HepG2 (cell line): ENCODE data around the gene TNFAIP3. TPM values are rescaled to one million over a fixed set of nuclear protein-coding genes. Genes with fewer than 3 reads are reported as not detected.

Source experiments
- FOSL1 ChIP-seq: sonication (generic); formaldehyde crosslinking; IDR thresholded peaks from 2 replicates; pipeline ENCODE4 v1.9.0; 2021; ENCODE audit warnings: missing genetic modification reagents, borderline replicate concordance
- FOXA3 ChIP-seq: IDR thresholded peaks from 2 replicates; pipeline ENCODE4 v1.6.1; 2016; ENCODE audit warnings: missing genetic modification reagents, missing compliant biosample characterization
- GATAD2A ChIP-seq: IDR thresholded peaks from 2 replicates; pipeline ENCODE4 v1.6.1; 2016
- HMG20A ChIP-seq: IDR thresholded peaks from 2 replicates; pipeline ENCODE4 v1.6.1; 2016; ENCODE audit warnings: borderline replicate concordance
- HOXA5 ChIP-seq: sonication (generic); formaldehyde crosslinking; IDR thresholded peaks from 2 replicates; pipeline ENCODE4 v1.4.0; 2020; ENCODE audit warnings: missing genetic modification reagents
- JUN ChIP-seq: sonication (generic); formaldehyde crosslinking; IDR thresholded peaks from 2 replicates; pipeline ENCODE4 v1.4.0; 2020; ENCODE audit warnings: mild to moderate bottlenecking, missing genetic modification reagents
- JUND ChIP-seq: sonication (generic); formaldehyde crosslinking; IDR thresholded peaks from 2 replicates; pipeline ENCODE4 v1.8.0; 2022; ENCODE audit warnings: mild to moderate bottlenecking, missing genetic modification reagents
- KLF15 ChIP-seq: sonication (generic); formaldehyde crosslinking; IDR thresholded peaks from 2 replicates; pipeline ENCODE4 v1.8.1; 2023; ENCODE audit warnings: borderline replicate concordance, mild to moderate bottlenecking, inconsistent platforms, missing genetic modification reagents, mixed read lengths
- MIER2 ChIP-seq: IDR thresholded peaks from 2 replicates; pipeline ENCODE4 v1.6.1; 2016; ENCODE audit warnings: missing biosample characterization, missing genetic modification reagents
- NCOA2 ChIP-seq: sonication (generic); formaldehyde crosslinking; IDR thresholded peaks from 2 replicates; pipeline ENCODE4 v1.8.0; 2022; ENCODE audit warnings: inconsistent platforms
- NR2F6 ChIP-seq, 2 experiments: IDR thresholded peaks; 2 replicates each; pipeline ENCODE4 v1.6.1; 2016; ENCODE audit warnings: antibody characterized with exemption in 1 of 2, mild to moderate bottlenecking in 1 of 2
- RXRB ChIP-seq: IDR thresholded peaks from 2 replicates; pipeline ENCODE4 v1.6.1; 2016; ENCODE audit warnings: borderline replicate concordance, missing genetic modification reagents, missing compliant biosample characterization
- SOX13 ChIP-seq, 3 experiments: fragments of 450-650 bp in 1 of 3; sonication (generic) in 1 of 3; formaldehyde crosslinking in 1 of 3; IDR thresholded peaks in 2 of 3; conservative IDR thresholded peaks in 1 of 3; 2 replicates each; pipeline versions ENCODE4 v1.5.0 to v1.6.1; 2016 to 2020; ENCODE audit warnings: antibody characterized with exemption in 1 of 3, mild to moderate bottlenecking in 1 of 3, missing compliant biosample characterization in 1 of 3, missing genetic modification reagents in 1 of 3, moderate library complexity in 1 of 3
- ZNF577 ChIP-seq: sonication (generic); formaldehyde crosslinking; IDR thresholded peaks from 2 replicates; pipeline ENCODE4 v1.4.0; 2020; ENCODE audit warnings: mild to moderate bottlenecking, low read depth, missing genetic modification reagents, borderline replicate concordance
- polyA plus RNA-seq, 8 experiments: library from polyadenylated mRNA; depleted of rRNA in 3 of 8; stranded (reverse) in 7 of 8; unstranded in 1 of 8; fragments of >200 nt; fragmentation: Illumina TruSeq in 4 of 8; extraction: Trizol in 4 of 8; gene quantifications; 2 replicates each; pipeline versions ENCODE4 v1.2.1 to v1.2.3, GENCODE V29; 2011 to 2016; ENCODE audit warnings: low read depth in 4 of 8, missing spikeins in 1 of 8, mixed read lengths in 1 of 8; ENCODE audit not compliant: insufficient read depth in 1 of 8
- total RNA-seq, 5 experiments: library from RNA; depleted of rRNA; stranded (reverse); fragments of >200 nt; fragmentation: Illumina TruSeq; extraction: Trizol; gene quantifications; 2 replicates each; pipeline ENCODE4 v1.2.3, GENCODE V29; 2016; ENCODE audit warnings: low read depth in 1 of 5
- TF ChIP-seq, protein P1 (sequence below): IDR thresholded peaks from 2 replicates; pipeline ENCODE4 v1.6.1; 2016; ENCODE audit warnings: low read depth
- TF ChIP-seq, protein P2 (sequence below): sonication (generic); formaldehyde crosslinking; conservative IDR thresholded peaks from 2 replicates; pipeline ENCODE4 v1.8.1; 2023; ENCODE audit warnings: missing genetic modification reagents
- TF ChIP-seq, protein P3 (sequence below): IDR thresholded peaks from 2 replicates; pipeline ENCODE4 v1.6.1; 2012; ENCODE audit warnings: low read depth, low read length, improper control_type of control experiment
- TF ChIP-seq, protein P4 (sequence below): sonication (generic); IDR thresholded peaks from 2 replicates; pipeline ENCODE4 v1.6.1; 2016; ENCODE audit warnings: low read depth, borderline replicate concordance
- TF ChIP-seq, protein P5 (sequence below): sonication (generic); formaldehyde crosslinking; IDR thresholded peaks from 2 replicates; pipeline ENCODE4 v1.5.1; 2020; ENCODE audit warnings: mild to moderate bottlenecking, missing genetic modification reagents, borderline replicate concordance

The TNFAIP3 gene
- total and polyA plus RNA-seq, 2 of the 13 experiments (the other 11 are each of a cell fraction or from before 2014, with no cell fraction given) = 28.2 to 47.1 TPM

- TF ChIP-seq ZNF577 (CRISPR knock-in tag) (no peak), JUN (CRISPR knock-in tag) (no peak), MIER2 (CRISPR knock-in tag) (no peak), GATAD2A (CRISPR knock-in tag) (peak; percentile 33; the same call in 1 of the 2 replicates), RXRB (CRISPR knock-in tag) (peak; percentile 82), FOXA3 (peak; percentile 73), HOXA5 (0 out of 2 replicates have a peak, but pooled peaks have one; percentile 42), JUND (CRISPR knock-in tag) (no peak), FOSL1 (no peak), NCOA2 (peak; percentile 58), KLF15 (CRISPR knock-in tag) (no peak), SOX13 (IDR thresholded peaks at IDR 0.05) (no peak), SOX13 (CRISPR knock-in tag; conservative IDR thresholded peaks at IDR 0.05 in 1 of 2, IDR thresholded peaks at IDR 0.05 in 1 of 2) (peak in 1 of 2 experiments; percentile 50; a peak in 1 of 4 replicates), HMG20A (CRISPR knock-in tag) (peak; percentile 55; the same call in 1 of the 2 replicates), NR2F6 (IDR thresholded peaks at IDR 0.05) (0 out of 2 replicates have a peak, but pooled peaks have one; percentile 19), NR2F6 (CRISPR knock-in tag; IDR thresholded peaks at IDR 0.05) (0 out of 2 replicates have a peak, but pooled peaks have one; percentile 28)
- TF ChIP-seq, protein P1, sequence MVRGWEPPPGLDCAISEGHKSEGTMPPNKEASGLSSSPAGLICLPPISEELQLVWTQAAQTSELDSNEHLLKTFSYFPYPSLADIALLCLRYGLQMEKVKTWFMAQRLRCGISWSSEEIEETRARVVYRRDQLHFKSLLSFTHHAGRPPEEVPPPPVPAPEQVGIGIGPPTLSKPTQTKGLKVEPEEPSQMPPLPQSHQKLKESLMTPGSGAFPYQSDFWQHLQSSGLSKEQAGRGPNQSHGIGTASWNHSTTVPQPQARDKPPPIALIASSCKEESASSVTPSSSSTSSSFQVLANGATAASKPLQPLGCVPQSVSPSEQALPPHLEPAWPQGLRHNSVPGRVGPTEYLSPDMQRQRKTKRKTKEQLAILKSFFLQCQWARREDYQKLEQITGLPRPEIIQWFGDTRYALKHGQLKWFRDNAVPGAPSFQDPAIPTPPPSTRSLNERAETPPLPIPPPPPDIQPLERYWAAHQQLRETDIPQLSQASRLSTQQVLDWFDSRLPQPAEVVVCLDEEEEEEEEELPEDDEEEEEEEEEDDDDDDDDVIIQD (CRISPR knock-in tag) = peak; percentile 85
- TF ChIP-seq, protein P2, sequence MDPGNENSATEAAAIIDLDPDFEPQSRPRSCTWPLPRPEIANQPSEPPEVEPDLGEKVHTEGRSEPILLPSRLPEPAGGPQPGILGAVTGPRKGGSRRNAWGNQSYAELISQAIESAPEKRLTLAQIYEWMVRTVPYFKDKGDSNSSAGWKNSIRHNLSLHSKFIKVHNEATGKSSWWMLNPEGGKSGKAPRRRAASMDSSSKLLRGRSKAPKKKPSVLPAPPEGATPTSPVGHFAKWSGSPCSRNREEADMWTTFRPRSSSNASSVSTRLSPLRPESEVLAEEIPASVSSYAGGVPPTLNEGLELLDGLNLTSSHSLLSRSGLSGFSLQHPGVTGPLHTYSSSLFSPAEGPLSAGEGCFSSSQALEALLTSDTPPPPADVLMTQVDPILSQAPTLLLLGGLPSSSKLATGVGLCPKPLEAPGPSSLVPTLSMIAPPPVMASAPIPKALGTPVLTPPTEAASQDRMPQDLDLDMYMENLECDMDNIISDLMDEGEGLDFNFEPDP (CRISPR knock-in tag) = no peak
- TF ChIP-seq, protein P3, sequence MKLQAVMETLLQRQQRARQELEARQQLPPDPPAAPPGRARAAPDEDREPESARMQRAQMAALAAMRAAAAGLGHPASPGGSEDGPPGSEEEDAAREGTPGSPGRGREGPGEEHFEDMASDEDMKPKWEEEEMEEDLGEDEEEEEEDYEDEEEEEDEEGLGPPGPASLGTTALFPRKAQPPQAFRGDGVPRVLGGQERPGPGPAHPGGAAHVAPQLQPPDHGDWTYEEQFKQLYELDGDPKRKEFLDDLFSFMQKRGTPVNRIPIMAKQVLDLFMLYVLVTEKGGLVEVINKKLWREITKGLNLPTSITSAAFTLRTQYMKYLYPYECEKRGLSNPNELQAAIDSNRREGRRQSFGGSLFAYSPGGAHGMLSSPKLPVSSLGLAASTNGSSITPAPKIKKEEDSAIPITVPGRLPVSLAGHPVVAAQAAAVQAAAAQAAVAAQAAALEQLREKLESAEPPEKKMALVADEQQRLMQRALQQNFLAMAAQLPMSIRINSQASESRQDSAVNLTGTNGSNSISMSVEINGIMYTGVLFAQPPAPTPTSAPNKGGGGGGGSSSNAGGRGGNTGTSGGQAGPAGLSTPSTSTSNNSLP = 0 out of 2 replicates have a peak, but pooled peaks have one; percentile 39
- TF ChIP-seq, protein P4, sequence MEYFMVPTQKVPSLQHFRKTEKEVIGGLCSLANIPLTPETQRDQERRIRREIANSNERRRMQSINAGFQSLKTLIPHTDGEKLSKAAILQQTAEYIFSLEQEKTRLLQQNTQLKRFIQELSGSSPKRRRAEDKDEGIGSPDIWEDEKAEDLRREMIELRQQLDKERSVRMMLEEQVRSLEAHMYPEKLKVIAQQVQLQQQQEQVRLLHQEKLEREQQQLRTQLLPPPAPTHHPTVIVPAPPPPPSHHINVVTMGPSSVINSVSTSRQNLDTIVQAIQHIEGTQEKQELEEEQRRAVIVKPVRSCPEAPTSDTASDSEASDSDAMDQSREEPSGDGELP = peak; percentile 11; the same call in 1 of the 2 replicates
- TF ChIP-seq, protein P5, sequence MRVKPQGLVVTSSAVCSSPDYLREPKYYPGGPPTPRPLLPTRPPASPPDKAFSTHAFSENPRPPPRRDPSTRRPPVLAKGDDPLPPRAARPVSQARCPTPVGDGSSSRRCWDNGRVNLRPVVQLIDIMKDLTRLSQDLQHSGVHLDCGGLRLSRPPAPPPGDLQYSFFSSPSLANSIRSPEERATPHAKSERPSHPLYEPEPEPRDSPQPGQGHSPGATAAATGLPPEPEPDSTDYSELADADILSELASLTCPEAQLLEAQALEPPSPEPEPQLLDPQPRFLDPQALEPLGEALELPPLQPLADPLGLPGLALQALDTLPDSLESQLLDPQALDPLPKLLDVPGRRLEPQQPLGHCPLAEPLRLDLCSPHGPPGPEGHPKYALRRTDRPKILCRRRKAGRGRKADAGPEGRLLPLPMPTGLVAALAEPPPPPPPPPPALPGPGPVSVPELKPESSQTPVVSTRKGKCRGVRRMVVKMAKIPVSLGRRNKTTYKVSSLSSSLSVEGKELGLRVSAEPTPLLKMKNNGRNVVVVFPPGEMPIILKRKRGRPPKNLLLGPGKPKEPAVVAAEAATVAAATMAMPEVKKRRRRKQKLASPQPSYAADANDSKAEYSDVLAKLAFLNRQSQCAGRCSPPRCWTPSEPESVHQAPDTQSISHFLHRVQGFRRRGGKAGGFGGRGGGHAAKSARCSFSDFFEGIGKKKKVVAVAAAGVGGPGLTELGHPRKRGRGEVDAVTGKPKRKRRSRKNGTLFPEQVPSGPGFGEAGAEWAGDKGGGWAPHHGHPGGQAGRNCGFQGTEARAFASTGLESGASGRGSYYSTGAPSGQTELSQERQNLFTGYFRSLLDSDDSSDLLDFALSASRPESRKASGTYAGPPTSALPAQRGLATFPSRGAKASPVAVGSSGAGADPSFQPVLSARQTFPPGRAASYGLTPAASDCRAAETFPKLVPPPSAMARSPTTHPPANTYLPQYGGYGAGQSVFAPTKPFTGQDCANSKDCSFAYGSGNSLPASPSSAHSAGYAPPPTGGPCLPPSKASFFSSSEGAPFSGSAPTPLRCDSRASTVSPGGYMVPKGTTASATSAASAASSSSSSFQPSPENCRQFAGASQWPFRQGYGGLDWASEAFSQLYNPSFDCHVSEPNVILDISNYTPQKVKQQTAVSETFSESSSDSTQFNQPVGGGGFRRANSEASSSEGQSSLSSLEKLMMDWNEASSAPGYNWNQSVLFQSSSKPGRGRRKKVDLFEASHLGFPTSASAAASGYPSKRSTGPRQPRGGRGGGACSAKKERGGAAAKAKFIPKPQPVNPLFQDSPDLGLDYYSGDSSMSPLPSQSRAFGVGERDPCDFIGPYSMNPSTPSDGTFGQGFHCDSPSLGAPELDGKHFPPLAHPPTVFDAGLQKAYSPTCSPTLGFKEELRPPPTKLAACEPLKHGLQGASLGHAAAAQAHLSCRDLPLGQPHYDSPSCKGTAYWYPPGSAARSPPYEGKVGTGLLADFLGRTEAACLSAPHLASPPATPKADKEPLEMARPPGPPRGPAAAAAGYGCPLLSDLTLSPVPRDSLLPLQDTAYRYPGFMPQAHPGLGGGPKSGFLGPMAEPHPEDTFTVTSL = peak; percentile 82; the same call in 1 of the 2 replicates
These were observed 18.4 kb upstream of the TNFAIP3 start (continued) for GRCh38 chr6:137848672-137849071.
